Measurements from ENCODE around the gene PRKCH. TPM values are rescaled to one million over a fixed set of nuclear protein-coding genes. Genes with fewer than 3 reads are reported as not detected.
A peak's percentile ranks its signal among the peaks of the same experiment; 100 is the strongest.

Gene PRKCH
- total RNA-seq, 4 donors from 2014 or later = 17.9 to 28.7 (median 25.0) TPM

DNA sequence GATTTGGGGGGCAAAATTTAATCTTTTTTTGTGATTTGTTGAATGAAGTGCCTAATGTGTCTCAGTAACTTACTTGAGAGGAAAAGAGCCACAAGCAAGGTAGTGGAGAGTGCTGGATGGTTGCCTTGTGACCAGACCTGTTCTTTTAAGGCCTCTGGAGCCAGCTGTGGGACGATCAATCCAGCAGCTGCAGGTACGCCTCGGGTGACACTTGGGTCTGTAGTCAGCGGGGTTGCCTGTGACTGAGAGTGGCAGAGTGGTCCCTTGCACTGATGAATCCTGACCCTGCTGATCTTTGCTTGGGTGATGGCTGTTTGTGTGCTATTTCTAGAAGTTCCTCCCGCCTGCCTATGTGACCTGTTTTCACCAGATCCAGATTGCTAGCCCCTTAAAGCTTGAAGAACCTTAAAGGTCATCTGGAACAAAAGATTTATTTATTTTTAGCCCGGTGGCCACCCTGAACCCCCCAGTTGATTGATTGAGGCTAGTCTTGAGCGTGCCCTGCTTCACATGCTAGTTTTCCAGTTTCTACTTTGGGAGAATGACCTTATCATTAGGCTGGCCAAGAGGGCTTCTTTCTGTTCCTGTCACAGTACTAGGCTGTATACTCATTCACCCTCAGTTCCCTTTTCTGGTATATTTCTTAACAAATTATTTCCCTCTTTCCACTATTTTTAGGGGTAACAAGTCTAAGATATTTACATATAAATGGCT, 23.2 kb downstream of the PRKCH start:
- Histone ChIP-seq H3K9me3 (no peaks in the 10 kb centered on the region), H3K4me1 (peaks cover 0 to 45% (median 6%) of the 10 kb centered on the region in 3 donors), H3K27ac (peak overlapping the region in 3 of 4 donors; percentile 48 to 73 (median 59)), H3K36me3 (no peaks in the 10 kb centered on the region), H3K27me3 (no peaks in the 10 kb centered on the region), H3K4me3 (no peak overlapping the region)
- 31 to 65% methylated on average over 3 to 7 of the region's 7 CpGs for WGBS, 2 donors (ENCODE audit: low coverage in 1 of 2)
- ATAC-seq = no peak
- TF ChIP-seq CTCF (IDR thresholded peaks at IDR 0.05) = no peak
- TF ChIP-seq EP300 (IDR thresholded peaks at IDR 0.05) = no peak
- TF ChIP-seq POLR2AphosphoS5 (IDR thresholded peaks at IDR 0.05) = no peak
- no peak for TF ChIP-seq POLR2A (IDR thresholded peaks at IDR 0.05)

DNA sequence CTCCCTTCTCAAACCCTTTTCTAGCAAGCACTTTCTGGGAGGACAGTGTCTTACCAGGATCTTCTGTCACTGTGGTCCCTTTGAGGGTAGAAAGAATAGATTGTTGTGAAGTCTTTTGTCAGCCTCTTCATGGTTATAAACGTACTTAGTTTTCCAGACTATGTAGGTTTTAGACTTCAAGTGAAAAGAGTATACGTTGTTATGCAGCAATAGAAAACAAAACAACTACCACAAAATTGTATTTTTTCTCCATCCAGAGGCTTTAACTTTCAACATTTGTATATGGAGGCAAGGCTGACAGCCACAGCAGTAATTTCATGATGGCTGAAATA, 23.7 kb downstream of the PRKCH start:
- H3K27me3 ChIP-seq = no peaks in the 10 kb centered on the region
- H3K9me3 ChIP-seq = no peaks in the 10 kb centered on the region
- peaks cover 0 to 45% (median 6%) of the 10 kb centered on the region in 3 donors for H3K4me1 ChIP-seq
- H3K4me3 ChIP-seq = no peak overlapping the region
- no peak for ATAC-seq
- TF ChIP-seq POLR2AphosphoS5 (IDR thresholded peaks at IDR 0.05) (no peak), POLR2A (IDR thresholded peaks at IDR 0.05) (no peak), EP300 (IDR thresholded peaks at IDR 0.05) (no peak), CTCF (IDR thresholded peaks at IDR 0.05) (no peak)
- H3K27ac ChIP-seq = peak overlapping the region in 2 of 4 donors; percentile 48 to 59
- H3K36me3 ChIP-seq = no peaks in the 10 kb centered on the region
- WGBS, 2 donors (ENCODE audit: low coverage in 1 of 2) = 59 to 67% methylated on average over 2 of the region's 2 CpGs

DNA sequence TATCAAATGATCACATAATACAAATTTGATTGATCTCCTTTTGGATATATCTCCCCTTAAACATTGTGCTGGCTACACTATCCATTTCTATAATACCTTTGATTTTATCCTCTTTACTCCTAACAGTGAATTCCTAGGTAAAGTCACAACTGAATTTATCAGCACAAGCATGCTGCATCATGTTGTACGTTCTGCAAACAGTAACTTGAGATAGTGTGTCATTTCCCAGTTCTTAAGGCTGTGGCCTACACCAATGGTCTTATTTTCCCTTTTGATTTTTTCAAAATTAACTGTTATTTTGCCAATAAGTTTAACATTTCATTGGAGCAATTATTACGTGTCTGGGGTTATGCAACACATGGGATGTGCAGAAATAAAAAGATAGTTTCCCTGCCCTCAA, 24.8 kb downstream of the PRKCH start:
- TF ChIP-seq POLR2AphosphoS5 (IDR thresholded peaks at IDR 0.05) (no peak), POLR2A (IDR thresholded peaks at IDR 0.05) (no peak), EP300 (IDR thresholded peaks at IDR 0.05) (no peak), CTCF (IDR thresholded peaks at IDR 0.05) (no peak)
- Histone ChIP-seq H3K4me1 (peaks cover 0 to 45% (median 6%) of the 10 kb centered on the region in 3 donors), H3K27ac (peak overlapping the region in 1 of 4 donors; percentile 25), H3K36me3 (no peaks in the 10 kb centered on the region), H3K27me3 (no peaks in the 10 kb centered on the region), H3K9me3 (no peaks in the 10 kb centered on the region), H3K4me3 (no peak overlapping the region)
- WGBS, 2 donors (ENCODE audit: low coverage in 1 of 2) = 79 to 89% methylated on average over 2 of the region's 2 CpGs
- ATAC-seq = no peak

DNA sequence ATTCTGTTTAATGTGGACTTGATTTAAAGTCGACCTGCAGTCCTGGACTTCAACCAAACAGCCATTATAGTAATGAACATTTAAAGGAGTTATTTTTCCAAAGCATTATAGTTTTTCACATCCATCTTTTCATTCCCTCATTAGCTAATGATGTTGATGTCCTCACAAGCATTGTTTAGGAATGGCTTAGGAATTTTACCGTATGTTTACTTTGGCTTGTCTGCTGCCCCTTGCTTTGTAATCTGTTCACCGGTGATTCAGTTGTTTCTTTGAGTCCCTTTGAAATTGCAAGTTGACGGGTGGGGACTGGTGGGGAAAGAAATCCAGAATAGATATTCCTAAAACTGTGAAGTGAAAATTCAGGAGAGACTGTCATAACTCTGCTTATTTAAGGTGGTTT, 25.4 kb downstream of the PRKCH start:
- no peak for TF ChIP-seq POLR2AphosphoS5 (IDR thresholded peaks at IDR 0.05)
- no peak for TF ChIP-seq CTCF (IDR thresholded peaks at IDR 0.05)
- no peak for TF ChIP-seq POLR2A (IDR thresholded peaks at IDR 0.05)
- no peak for TF ChIP-seq EP300 (IDR thresholded peaks at IDR 0.05)
- Histone ChIP-seq H3K36me3 (no peaks in the 10 kb centered on the region), H3K9me3 (no peaks in the 10 kb centered on the region), H3K4me3 (no peak overlapping the region), H3K4me1 (peaks cover 0 to 42% (median 6%) of the 10 kb centered on the region in 3 donors), H3K27ac (peak overlapping the region in 2 of 4 donors; percentile 25 to 51), H3K27me3 (no peaks in the 10 kb centered on the region)
- WGBS, 2 donors (ENCODE audit: low coverage in 1 of 2) = 25 to 43% methylated on average over 4 of the region's 4 CpGs
- ATAC-seq = no peak

DNA sequence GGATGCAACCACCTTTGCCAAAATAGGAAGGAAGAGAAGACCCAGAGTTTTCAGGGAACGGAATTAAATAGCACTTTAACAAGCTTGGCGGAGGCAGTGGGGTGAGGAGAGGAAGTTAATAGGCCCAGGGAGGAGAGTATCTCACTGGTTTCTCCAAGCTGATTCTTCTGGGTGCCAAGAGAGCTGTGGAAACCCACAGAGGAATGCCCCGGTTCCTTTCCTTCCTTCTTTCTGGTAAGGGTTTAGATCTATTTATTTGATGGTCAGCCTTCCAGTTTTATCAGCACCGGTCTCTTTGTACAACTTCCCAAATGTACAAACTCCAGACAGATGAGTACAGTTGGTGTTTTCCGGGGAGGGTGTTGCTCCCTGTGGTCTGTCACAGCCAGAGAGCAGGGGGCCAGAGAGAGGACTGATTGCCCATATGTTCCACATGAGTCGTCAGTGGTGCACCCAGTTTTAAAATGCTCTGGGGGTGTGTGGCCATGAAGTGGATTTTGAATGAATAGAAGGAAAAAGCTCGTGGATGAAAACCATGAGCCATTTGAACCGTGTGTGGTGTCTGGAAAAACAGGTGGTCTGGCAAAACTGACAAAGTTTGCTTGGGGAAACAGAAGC, 26.6 kb downstream of the PRKCH start:
- TF ChIP-seq POLR2AphosphoS5 (IDR thresholded peaks at IDR 0.05) (no peak), EP300 (IDR thresholded peaks at IDR 0.05) (no peak), CTCF (IDR thresholded peaks at IDR 0.05) (no peak), POLR2A (IDR thresholded peaks at IDR 0.05) (no peak)
- Histone ChIP-seq H3K27me3 (no peaks in the 10 kb centered on the region), H3K4me1 (peaks cover 0 to 32% (median 6%) of the 10 kb centered on the region in 3 donors), H3K27ac (peak overlapping the region in 3 of 4 donors; percentile 25 to 51 (median 35)), H3K9me3 (no peaks in the 10 kb centered on the region), H3K4me3 (no peak overlapping the region), H3K36me3 (no peaks in the 10 kb centered on the region)
- no peak for ATAC-seq
- WGBS, 2 donors (ENCODE audit: low coverage in 1 of 2) = 52 to 56% methylated on average over 6 to 8 of the region's 8 CpGs
